Measurements from ENCODE around the gene BANP.

Gene BANP

DNA sequence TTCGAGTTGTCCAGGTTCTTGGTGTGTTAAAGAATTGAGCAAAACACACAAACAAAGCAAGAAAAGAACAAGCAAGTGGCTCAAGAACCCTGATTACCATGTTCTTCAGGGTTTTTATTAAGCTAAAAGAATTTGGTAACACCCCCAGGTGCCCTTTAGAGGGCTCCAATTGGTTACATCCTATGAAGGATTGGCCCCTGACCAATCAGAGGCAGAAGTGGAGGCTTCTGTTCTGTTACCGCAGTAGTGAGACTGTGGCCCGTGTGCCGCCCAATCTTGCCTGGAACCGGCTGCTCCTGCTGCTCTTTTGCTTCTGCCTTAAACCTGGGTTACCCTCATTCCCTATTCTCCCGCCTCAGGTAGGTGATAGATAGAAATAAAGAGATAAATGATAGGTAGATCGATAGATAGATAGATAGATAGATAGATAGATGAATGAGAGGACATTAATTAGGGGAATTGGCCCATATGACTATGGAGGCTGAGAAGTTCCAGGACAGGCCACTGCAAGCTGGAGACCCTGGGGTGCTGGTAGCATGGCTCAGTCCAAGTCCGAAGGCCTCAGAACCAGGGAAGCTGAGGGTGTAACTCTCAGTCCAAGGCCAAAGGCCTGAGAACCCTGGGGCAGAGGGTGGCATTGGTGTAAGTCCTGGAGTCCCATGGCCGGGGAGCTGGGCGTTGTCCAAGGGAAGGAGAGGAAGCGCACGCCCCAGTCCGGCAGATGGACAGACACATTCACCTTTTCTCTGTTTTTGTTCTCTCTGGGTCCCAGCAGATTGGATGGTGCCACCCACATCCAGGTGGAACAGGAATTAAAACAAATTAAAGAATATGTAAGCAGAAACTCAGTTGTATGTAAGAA, 11.4 kb upstream of the BANP start:
- TF ChIP-seq TAF1 (IDR thresholded peaks at IDR 0.05; ENCODE audit: low read depth, low read length) (no peak), PAX5 (IDR thresholded peaks at IDR 0.05; ENCODE audit: insufficient read depth, low read length, severe bottlenecking) (no peak), POLR2AphosphoS5 (IDR thresholded peaks at IDR 0.05; ENCODE audit: low read depth, low read length) (no peak), POLR2A (IDR thresholded peaks at IDR 0.05; ENCODE audit: low read depth, low read length) (no peak), SPI1 (IDR thresholded peaks at IDR 0.05; ENCODE audit: low read depth, low read length) (no peak), POU2F2 (IDR thresholded peaks at IDR 0.05; ENCODE audit: low read depth, low read length) (no peak)
- no peak for FAIRE-seq
- DNase-seq (ENCODE audit: insufficient read length, low spot score): no peak

- no peak for TF ChIP-seq SPI1 (IDR thresholded peaks at IDR 0.05; ENCODE audit: low read depth, low read length)
- no peak for TF ChIP-seq POU2F2 (IDR thresholded peaks at IDR 0.05; ENCODE audit: low read depth, low read length)
- TF ChIP-seq POLR2AphosphoS5 (IDR thresholded peaks at IDR 0.05; ENCODE audit: low read depth, low read length): no peak
- TF ChIP-seq PAX5 (IDR thresholded peaks at IDR 0.05; ENCODE audit: insufficient read depth, low read length, severe bottlenecking): no peak
- no peak for TF ChIP-seq POLR2A (IDR thresholded peaks at IDR 0.05; ENCODE audit: low read depth, low read length)
- no peak for TF ChIP-seq TAF1 (IDR thresholded peaks at IDR 0.05; ENCODE audit: low read depth, low read length)
- DNase-seq (ENCODE audit: insufficient read length, low spot score) (no peak), FAIRE-seq (no peak)
Observed at GRCh38 chr16:87942680-87943079, 8.6 kb upstream of the BANP start.

- FAIRE-seq (peak; percentile 77), DNase-seq (ENCODE audit: insufficient read length, low spot score) (no peak)
- TF ChIP-seq PAX5 (IDR thresholded peaks at IDR 0.05; ENCODE audit: insufficient read depth, low read length, severe bottlenecking) (no peak), POLR2A (IDR thresholded peaks at IDR 0.05; ENCODE audit: low read depth, low read length) (no peak), TAF1 (IDR thresholded peaks at IDR 0.05; ENCODE audit: low read depth, low read length) (no peak), POU2F2 (IDR thresholded peaks at IDR 0.05; ENCODE audit: low read depth, low read length) (no peak), POLR2AphosphoS5 (IDR thresholded peaks at IDR 0.05; ENCODE audit: low read depth, low read length) (no peak), SPI1 (IDR thresholded peaks at IDR 0.05; ENCODE audit: low read depth, low read length) (no peak)
Observed at GRCh38 chr16:87945351-87946042, 5.7 kb upstream of the BANP start.

- no peak for DNase-seq (ENCODE audit: insufficient read length, low spot score)
- no peak for FAIRE-seq
- TF ChIP-seq PAX5 (IDR thresholded peaks at IDR 0.05; ENCODE audit: insufficient read depth, low read length, severe bottlenecking): no peak
Observed at GRCh38 chr16:87946596-87947347, 4.5 kb upstream of the BANP start.

DNA sequence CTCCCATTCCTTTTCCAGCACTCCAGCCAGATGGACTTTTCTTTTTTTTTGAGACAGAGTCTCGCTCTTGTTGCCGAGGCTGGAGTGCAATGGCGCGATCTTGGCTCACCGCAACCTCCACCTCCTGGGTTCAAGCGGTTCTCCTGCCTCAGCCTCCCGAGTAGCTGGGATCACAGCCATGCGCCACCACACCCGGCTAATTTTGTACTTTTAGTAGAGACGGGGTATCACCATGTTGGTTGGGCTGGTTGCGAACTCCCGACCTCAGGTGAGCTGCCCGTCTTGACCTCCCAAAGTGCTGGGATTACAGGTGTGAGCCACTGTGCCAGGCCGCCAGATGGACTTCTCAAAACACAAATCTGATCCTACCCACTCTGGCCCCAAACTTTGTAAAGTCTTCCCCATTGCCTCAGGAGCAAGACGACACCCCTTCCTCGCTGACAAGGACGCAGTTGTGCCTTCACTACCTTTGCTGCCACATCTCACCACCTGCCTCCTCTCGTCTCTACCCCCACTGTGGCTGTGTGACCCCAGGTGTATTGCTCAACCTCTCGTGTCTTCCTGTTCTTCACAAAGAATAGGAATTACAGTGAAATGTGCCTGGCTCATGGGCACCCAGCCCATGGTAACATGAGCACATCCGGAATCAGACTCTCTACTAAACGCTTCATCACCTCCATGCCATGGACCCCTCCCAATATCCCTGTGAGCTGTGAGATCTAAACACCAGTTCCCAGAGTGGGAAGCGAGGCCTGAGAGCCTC, 3.7 kb upstream of the BANP start:
- DNase-seq (ENCODE audit: insufficient read length, low spot score) (no peak), FAIRE-seq (no peak)
- TF ChIP-seq POLR2AphosphoS5 (IDR thresholded peaks at IDR 0.05; ENCODE audit: low read depth, low read length): no peak
- TF ChIP-seq POU2F2 (IDR thresholded peaks at IDR 0.05; ENCODE audit: low read depth, low read length): no peak
- no peak for TF ChIP-seq PAX5 (IDR thresholded peaks at IDR 0.05; ENCODE audit: insufficient read depth, low read length, severe bottlenecking)
- TF ChIP-seq POLR2A (IDR thresholded peaks at IDR 0.05; ENCODE audit: low read depth, low read length): no peak

DNA sequence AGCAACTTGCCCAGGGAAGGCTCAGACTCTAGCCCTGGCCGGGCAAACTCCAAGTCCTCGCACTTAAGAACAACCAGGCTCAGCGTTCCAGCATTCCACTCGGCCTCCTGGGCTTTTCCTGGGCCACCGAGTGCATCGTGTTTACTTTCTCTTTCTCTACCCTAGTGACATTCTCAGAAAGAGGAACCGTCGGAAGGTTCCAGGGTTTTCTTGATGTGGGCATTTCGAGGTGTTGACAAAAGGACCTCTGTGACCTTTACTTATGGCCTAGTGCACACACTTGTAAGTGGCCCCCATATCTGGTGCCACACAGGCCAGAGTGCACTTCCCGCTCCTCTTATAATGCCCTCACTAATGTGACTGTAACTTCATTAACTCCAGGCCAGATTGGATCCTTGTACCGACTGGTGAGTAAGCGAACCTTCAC, 3.1 kb upstream of the BANP start:
- DNase-seq (ENCODE audit: insufficient read length, low spot score): no peak
- no peak for FAIRE-seq
- peak; percentile 76 for TF ChIP-seq SPI1 (IDR thresholded peaks at IDR 0.05; ENCODE audit: low read depth, low read length)
- TF ChIP-seq TAF1 (IDR thresholded peaks at IDR 0.05; ENCODE audit: low read depth, low read length): no peak

GRCh38 chr16:87948735-87949070, 2.5 kb upstream of the BANP start:
- no peak for FAIRE-seq
- TF ChIP-seq POLR2A (IDR thresholded peaks at IDR 0.05; ENCODE audit: low read depth, low read length) (no peak), POLR2AphosphoS5 (IDR thresholded peaks at IDR 0.05; ENCODE audit: low read depth, low read length) (no peak), PAX5 (IDR thresholded peaks at IDR 0.05; ENCODE audit: insufficient read depth, low read length, severe bottlenecking) (no peak), SPI1 (IDR thresholded peaks at IDR 0.05; ENCODE audit: low read depth, low read length) (no peak), POU2F2 (IDR thresholded peaks at IDR 0.05; ENCODE audit: low read depth, low read length) (no peak), TAF1 (IDR thresholded peaks at IDR 0.05; ENCODE audit: low read depth, low read length) (no peak)

DNA sequence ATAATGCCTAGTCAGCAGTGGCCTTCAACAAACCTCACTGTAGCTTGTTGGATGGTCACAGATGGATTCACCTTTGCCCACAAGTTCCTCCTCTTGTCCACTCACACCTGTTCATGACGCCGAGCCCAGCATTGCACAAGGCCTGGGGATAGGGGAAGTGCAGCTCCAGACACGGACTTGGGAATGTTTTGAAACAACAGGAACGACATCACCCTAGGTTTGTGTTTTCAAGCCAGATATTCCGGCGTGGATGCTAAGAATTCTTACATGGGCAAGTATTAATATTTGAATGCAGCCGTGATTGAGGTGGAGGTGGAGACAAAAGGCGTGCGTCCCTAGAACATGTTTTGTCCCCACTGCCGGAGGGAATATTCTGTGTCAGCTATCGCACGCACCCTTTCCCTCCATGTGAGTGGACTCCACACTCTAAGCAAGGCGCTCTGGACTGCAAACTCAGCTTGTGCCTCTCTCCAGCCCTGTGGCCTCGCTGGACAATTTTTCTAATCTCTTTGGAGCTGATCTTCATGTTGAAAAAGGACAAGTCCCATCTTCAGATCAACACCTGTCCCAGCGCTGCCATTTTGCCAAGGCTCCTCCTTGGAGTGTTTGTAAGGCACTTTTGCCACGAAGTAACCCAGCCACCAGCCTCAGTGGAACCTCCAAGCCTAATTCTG, 2.0 kb upstream of the BANP start:
- FAIRE-seq: no peak
- DNase-seq (ENCODE audit: insufficient read length, low spot score): no peak
- no peak for TF ChIP-seq PAX5 (IDR thresholded peaks at IDR 0.05; ENCODE audit: insufficient read depth, low read length, severe bottlenecking)
- peak; percentile 12; the same call in 1 of the 2 replicates for TF ChIP-seq SPI1 (IDR thresholded peaks at IDR 0.05; ENCODE audit: low read depth, low read length)
- TF ChIP-seq POLR2A (IDR thresholded peaks at IDR 0.05; ENCODE audit: low read depth, low read length): no peak
- TF ChIP-seq POLR2AphosphoS5 (IDR thresholded peaks at IDR 0.05; ENCODE audit: low read depth, low read length): no peak
- TF ChIP-seq TAF1 (IDR thresholded peaks at IDR 0.05; ENCODE audit: low read depth, low read length): no peak

More at GRCh38 chr16:87948735-87949070, 2.5 kb upstream of the BANP start:
- DNase-seq (ENCODE audit: insufficient read length, low spot score): no peak
